HG03354 (cell line): ENCODE measurements around the gene WDR18.
"Not testable (repeated sequence)": the region's sequence is repeated elsewhere in the genome, so short reads cannot be mapped to it uniquely, and the experiment has no call there.

Source experiments
- ATAC-seq: cut with Tn5 transposase; IDR thresholded peaks from one replicate; pipeline ENCODE4 v1.9.1; 2021; ENCODE audit warnings: mild to moderate bottlenecking; ENCODE audit not compliant: unreplicated experiment, poor library complexity, severe bottlenecking

The WDR18 gene

DNA sequence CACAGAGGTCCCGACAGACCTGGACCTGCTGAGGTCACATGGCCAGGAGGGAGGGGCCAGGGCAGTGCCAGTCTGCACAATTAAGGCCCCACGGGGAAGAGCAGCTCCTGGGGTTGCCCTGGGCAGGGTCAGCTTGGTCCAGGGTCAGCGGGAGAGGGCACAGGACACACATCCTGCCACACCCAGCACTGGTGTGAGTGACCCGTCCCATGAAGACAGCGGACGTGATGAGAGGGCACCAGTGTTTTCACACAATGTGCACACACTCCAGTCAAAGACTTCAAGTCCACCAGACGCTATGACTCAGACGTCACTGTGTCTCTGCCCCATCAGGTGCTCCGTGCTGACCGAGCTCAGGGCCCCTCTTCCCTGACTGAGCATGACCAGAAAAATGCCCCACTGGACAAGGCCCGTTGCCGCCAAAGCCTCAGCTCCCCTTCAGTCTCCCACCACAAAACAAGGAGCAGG is 32.5 kb downstream of the WDR18 start:
- ATAC-seq, result no peak

DNA sequence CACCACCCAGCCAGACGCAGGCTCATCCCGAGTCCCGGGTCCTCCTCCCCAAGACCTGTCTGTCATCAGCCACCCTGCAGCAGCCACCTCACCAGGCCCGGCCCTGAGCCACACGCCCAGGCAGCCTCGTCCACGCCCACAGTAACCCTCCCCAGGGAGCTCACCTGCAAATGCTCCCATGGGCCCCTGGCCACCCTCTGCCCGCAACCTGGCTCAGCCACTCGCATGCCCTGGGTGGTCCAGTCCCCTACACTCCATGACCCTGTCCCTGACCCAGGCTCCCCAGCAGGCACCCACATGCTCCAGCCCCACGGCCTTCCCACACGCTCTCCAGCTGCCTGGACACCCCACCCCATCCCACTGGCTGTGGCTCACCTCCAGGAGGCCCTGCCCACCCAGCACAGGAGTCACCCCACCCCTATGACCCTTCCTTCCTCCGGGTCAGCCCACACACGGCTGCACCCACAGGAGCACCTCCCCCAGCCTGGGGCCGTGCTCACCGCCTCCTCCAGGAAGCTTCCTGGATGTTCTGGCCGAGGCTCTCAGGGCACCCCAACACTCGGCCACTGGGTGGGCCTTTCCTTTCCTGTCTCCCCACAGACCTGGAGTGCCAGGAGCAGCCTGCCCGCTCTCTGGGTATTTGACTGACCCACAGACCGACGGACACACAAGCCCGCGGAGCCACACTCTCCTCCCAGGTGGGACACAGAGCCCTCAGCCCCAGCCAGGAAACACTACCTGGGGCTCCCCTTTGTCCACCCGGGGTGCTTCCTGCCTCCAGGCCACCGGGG is 33.2 kb downstream of the WDR18 start:
- ATAC-seq, result no peak

GRCh38 chr19:1017906-1018305 is 33.8 kb downstream of the WDR18 start:
- no peak for ATAC-seq

- no peak for ATAC-seq
Measured at GRCh38 chr19:1018393-1018792, 34.2 kb downstream of the WDR18 start.

DNA sequence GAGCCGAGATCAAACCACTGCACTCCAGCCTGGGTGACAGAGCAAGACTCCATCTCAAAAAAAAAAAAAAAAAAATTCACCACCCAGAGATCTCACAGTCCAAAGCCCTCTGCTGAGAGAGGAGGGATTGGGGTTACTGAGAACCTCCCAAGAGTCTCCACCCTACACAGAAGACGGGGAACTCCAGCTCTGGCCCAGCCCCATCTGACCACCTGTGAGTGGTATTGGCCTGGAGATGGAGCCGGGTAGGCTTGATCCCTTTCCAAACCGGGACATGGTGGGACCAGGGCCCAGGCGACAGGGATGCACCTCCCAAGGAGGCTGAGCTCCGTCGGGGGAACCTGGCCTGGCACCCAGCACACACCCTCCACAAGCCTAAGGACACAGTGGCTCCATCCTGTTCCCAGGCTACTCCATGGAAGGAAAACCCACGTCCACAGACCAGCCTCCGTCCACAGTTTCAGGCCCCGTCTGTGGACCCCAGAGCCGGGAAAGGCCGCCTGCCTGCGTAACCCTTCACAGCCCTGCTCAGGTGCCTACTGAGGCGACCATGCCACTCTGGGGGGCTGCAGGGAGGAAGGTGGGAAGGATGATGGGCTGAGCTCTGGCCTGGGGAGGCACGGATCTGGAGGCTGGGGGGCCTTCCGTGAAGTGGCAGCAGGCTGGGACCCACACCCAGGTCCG is 34.9 kb downstream of the WDR18 start:
- ATAC-seq, result no peak

- no peak for ATAC-seq
Measured at GRCh38 chr19:1019616-1019961, 35.4 kb downstream of the WDR18 start.

DNA sequence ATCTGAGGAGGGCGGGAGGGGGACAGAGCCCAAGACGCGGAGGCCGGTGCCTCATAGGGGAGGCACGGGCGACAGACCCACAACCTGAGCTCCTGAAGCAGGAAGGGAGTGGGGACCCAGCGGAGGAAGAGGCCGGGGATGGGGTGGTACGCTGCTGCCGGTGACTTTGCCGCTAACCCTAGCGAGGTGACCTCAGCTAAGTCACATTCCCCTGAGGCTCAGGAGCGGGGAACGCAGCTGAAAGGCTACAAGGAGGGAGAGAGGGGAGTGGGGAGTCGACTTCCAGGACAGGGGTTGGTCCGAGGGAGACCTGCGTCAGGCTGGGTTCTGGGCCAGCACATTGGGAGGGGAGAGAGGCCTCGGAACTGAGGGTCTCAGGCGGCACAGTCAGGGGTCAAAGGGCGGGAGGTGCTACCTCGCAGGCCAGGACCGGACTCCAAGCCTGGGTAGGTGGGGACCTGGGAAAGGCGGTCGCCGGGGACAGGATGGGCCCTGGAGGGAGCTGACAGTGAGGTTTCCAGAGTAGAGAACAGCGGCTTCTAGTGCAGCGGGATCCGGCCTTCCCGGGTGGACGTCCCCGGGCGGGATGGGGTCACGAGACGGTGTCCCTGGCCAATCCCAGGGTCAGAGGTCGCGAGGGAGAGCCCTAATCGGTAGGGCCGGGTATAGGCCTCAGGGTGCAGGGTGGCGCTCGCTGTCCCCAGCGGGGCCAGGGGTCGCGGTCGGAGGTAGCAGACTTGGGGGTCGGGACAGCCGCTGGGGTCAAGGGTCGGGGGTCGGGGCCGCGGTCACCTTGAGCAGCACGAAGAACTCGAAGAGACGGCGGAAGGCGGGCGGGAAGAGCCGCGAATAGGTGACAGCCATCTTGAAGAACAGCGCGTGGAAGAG is 36.1 kb downstream of the WDR18 start:
- no peak for ATAC-seq

DNA sequence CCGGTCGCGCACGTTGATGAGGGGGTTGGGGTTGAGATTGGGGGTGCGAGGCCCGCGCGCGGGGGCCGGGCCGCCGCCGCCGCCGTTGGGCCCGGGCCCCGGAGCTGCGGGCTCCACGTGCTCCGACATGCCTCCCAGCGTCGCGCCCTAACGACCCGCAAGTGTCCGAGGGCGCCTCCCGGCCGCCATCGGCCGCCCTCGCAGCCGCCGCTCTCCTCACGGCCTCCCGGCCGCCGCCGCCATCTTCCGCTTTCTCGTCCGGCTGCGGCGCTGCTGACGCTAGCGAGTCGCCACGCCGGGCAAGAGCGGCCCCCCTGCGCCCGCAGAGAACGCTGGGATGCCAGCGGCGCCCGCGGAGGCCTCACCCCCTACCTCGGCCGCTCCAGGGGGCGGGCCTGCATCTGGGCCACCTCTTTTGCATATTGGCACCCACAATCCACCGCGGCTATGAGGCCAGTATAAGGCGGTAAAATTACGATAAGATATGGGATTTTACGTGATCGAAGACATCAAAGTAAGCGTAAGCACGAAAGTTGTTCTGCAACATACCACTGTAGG is 36.8 kb downstream of the WDR18 start, which contains the start of gene TMEM259:
Gene TMEM259, minus strand, starts transcription at position 256 of the 558 bp plus-strand sequence. Its CDS starts 127 bp downstream, at position 129.
- peak; percentile 80 for ATAC-seq

GRCh38 chr19:1023883-1024188 is 39.7 kb downstream of the WDR18 start:
- ATAC-seq, result not testable (repeated sequence)

GRCh38 chr19:1025080-1025479 is 40.9 kb downstream of the WDR18 start:
- not testable (repeated sequence) for ATAC-seq

GRCh38 chr19:1025960-1026782 is 42.0 kb downstream of the WDR18 start, which contains the start of gene CNN2:
Gene CNN2, plus strand, starts transcription at chr19:1026608. Its CDS starts 54 bp downstream, at chr19:1026662.
- ATAC-seq, result peak; percentile 48

GRCh38 chr19:1026783-1027649 is 42.9 kb downstream of the WDR18 start:
- no peak for ATAC-seq

- ATAC-seq, result no peak
Measured at GRCh38 chr19:1027650-1028061, 43.5 kb downstream of the WDR18 start.

DNA sequence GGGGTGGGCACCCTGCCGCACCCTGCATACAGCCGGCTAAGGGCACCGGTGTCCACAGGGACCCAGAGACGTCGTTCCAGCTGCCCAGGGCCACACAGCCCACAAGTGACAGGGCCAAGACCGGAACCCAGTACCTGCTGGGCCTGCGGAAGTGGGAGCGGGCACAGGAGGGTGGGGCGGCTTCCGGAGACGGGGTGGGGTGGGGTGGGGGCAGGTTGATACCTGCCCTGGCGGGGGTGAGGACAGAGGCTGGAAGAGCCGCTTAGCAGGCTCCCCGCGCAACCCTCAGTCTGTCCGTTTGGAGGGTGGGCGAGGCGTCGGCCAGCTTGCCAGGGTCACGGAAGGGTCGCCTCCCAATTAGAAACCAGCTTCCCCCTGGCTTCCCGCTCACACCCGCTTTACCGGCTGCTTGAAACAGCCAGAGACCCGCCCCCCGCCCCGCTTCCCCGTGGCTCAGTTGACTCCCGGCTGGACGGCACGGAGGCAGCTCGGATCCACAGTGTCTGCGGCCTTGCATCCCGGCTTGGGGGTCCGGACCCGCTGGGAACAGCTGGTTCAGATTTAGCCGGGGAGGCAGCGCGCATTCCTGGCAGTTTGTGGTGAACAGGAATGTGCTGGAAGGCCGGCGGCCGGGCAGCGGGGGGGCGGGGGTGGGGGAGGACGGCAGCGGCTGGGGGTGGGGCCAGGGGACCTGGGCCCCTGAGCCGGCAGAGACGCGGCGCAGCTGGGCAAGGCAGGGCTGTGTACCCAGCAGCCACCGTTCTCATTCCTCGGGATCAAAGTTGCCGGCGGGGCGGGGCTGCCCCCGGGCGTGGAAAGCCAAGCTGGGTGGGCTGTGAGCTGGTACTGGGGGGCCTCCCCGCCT is 44.1 kb downstream of the WDR18 start:
- no peak for ATAC-seq

DNA sequence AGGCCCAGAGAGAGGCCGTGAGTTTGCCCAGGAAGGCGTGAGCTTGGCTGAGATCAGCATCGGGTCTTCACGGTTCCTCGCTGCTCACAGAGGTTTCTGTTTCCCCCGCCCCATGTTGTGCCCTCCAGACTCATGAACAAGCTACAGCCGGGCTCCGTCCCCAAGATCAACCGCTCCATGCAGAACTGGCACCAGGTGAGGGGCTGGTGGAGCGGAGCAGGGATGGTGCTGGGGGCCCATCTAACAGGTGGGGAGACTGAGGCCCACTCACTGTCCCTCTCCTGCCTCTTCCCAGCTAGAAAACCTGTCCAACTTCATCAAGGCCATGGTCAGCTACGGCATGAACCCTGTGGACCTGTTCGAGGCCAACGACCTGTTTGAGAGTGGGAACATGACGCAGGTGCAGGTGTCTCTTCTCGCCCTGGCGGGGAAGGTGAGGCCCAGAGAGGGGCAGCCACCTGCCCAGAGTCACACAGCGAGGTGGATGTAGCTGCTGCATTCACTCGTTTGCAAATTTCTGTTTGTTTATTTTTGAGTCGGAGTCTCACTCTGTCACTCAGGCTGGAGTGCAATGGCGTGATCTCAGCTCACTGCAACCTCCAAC is 48.2 kb downstream of the WDR18 start:
- no peak for ATAC-seq

DNA sequence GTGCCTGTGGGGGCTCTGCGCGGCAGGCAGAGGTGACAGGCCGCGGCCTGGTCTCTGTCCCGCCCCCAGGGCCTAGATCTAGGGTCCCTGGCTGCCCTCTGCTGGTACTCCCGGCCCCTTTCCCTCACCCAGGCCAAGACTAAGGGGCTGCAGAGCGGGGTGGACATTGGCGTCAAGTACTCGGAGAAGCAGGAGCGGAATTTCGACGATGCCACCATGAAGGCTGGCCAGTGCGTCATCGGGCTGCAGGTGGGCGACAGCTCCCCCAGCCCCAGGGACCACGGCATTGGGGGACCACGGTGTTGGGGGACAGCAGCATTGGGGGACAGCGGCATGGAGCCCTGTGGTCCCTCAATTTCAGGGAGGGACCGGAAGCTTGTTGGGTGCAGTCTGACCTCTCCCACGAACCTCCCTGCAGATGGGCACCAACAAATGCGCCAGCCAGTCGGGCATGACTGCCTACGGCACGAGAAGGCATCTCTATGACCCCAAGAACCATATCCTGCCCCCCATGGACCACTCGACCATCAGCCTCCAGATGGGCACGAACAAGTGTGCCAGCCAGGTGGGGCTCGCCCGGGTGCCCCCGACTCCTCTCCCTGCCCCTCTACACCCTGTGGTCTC is 52.0 kb downstream of the WDR18 start:
- no peak for ATAC-seq
